Panc1 (cell line): ENCODE results near the gene UQCRQ. TPM values are rescaled to one million over a fixed set of nuclear protein-coding genes. Genes with fewer than 3 reads are reported as not detected.

Experiments used
- ATAC-seq: fragments of 200-7000 bp; cut with Tn5 transposase; 2 replicates; pipeline ENCODE4 v1.9.1; 2020; ENCODE audit warnings: mild to moderate bottlenecking, moderate library complexity
- BruUV-seq: library from RNA; stranded (reverse); fragments of 400-500 nt; replicated peaks from 2 replicates; lab custom pipeline; 2021; lab: Mats Ljungman, UMichigan
- CTCF ChIA-PET: fragments of 300-600 bp; sonication (Branson Sonifier 250); formaldehyde crosslinking; loops from one replicate; lab custom pipeline; 2022; ENCODE audit warnings: antibody characterized with exemption; lab: Charles Lee
- POLR2A ChIA-PET: fragments of 300-600 bp; sonication (Branson Sonifier 250); formaldehyde crosslinking; loops from one replicate; lab custom pipeline; 2022; ENCODE audit warnings: antibody characterized with exemption; lab: Charles Lee
- DNase-seq: peaks from one replicate; pipeline ENCODE4 v3.0.0-alpha.2; 2010; ENCODE audit warnings: low read depth, low spot score
- H3K27ac ChIP-seq: 2 replicates; pipeline ENCODE4 v1.5.1; 2011; ENCODE audit warnings: mild to moderate bottlenecking, low read length, inconsistent platforms
- H3K27me3 ChIP-seq: fragments of 200-500 bp; sonication (Bioruptor generic); 2 replicates; pipeline ENCODE4 v1.6.0; 2014; ENCODE audit warnings: low read length, inconsistent platforms; ENCODE audit not compliant: control insufficient read depth, insufficient read depth
- H3K36me3 ChIP-seq: fragments of 200-500 bp; sonication (Bioruptor generic); 2 replicates; pipeline ENCODE4 v1.5.1; 2014; ENCODE audit warnings: inconsistent platforms, mild to moderate bottlenecking, low read length, moderate library complexity; ENCODE audit not compliant: control insufficient read depth, insufficient read depth
- H3K4me1 ChIP-seq: 2 replicates; pipeline ENCODE4 v1.5.1; 2011; ENCODE audit warnings: inconsistent platforms, mild to moderate bottlenecking, low read length, moderate library complexity; ENCODE audit not compliant: control insufficient read depth, insufficient read depth
- H3K4me3 ChIP-seq, 2 experiments: 2 replicates each; pipeline ENCODE4 v1.5.1; 2011 to 2012; ENCODE audit warnings: low read depth in 2 of 2, low read length in 2 of 2, mild to moderate bottlenecking in 2 of 2, inconsistent platforms in 1 of 2, moderate library complexity in 1 of 2
- H3K9me3 ChIP-seq: fragments of 200-500 bp; sonication (Bioruptor generic); 2 replicates; pipeline ENCODE4 v1.5.1; 2014; ENCODE audit warnings: low read depth, mild to moderate bottlenecking, inconsistent platforms, low read length, moderate library complexity; ENCODE audit not compliant: control insufficient read depth, insufficient read depth
- CTCF ChIP-seq: fragments of 450-650 bp; IDR thresholded peaks from 2 replicates; pipeline ENCODE4 v1.5.1; 2017; ENCODE audit warnings: mild to moderate bottlenecking
- POLR2AphosphoS5 ChIP-seq: IDR thresholded peaks from 2 replicates; pipeline ENCODE4 v1.6.1; 2012; ENCODE audit warnings: mild to moderate bottlenecking, low read depth, low read length, moderate library complexity
- REST ChIP-seq, 2 experiments: IDR thresholded peaks; 2 replicates each; pipeline ENCODE4 v1.6.1; 2011 to 2012; ENCODE audit warnings: low read depth in 2 of 2, control low read depth in 1 of 2, low read length in 1 of 2, mild to moderate bottlenecking in 1 of 2, moderate library complexity in 1 of 2; ENCODE audit not compliant: insufficient read depth in 1 of 2
- SIN3A ChIP-seq: IDR thresholded peaks from 2 replicates; pipeline ENCODE4 v1.6.1; 2012; ENCODE audit warnings: low read depth, mild to moderate bottlenecking, low read length, moderate library complexity, borderline replicate concordance; ENCODE audit not compliant: insufficient read depth
- TCF7L2 ChIP-seq: IDR thresholded peaks from 2 replicates; pipeline ENCODE4 v1.6.1; 2011; ENCODE audit warnings: mild to moderate bottlenecking, low read depth, low read length, inconsistent platforms
- in situ Hi-C: cut with HindIII; loops from 2 replicates; pipeline ENCODE4 v1.10.0; 2016; ENCODE audit warnings: low sequenced_read_pairs, low pct_unique_long_range_greater_than_20kb
- intact Hi-C: fragments of 100-400 bp; cut with micrococcal nuclease; formaldehyde crosslinking; loops from one replicate; pipeline ENCODE4 v1.10.0; 2022; ENCODE audit not compliant: unreplicated experiment
- total RNA-seq: library from RNA; stranded (reverse); gene quantifications from one replicate; pipeline ENCODE4 v1.2.1, GENCODE V29; 2021; ENCODE audit not compliant: unreplicated experiment

UQCRQ gene
- total RNA-seq, 1 experiment from 2014 or later, result 475 TPM

- no peak for DNase-seq
- TF ChIP-seq SIN3A (no peak), TCF7L2 (no peak), REST (IDR thresholded peaks at IDR 0.05; ENCODE audit: insufficient read depth in 1 of 2, low read depth in 2 of 2, low read length in 1 of 2) (no peak), POLR2AphosphoS5 (no peak)
- intact Hi-C loops, result no loop called here
- CTCF ChIA-PET, result no interaction called here
- H3K9me3 ChIP-seq, result no peaks in the 10 kb centered on the region
- no peaks in the 10 kb centered on the region for H3K4me1 ChIP-seq
- no peaks in the 10 kb centered on the region for H3K36me3 ChIP-seq
- BruUV-seq, result no TSS peak
- in situ Hi-C loops, result no loop called here
- no peak for ATAC-seq
- no peaks in the 10 kb centered on the region for H3K27me3 ChIP-seq
- H3K4me3 ChIP-seq, result no peak overlapping the region
- H3K27ac ChIP-seq, result no peak overlapping the region
- POLR2A ChIA-PET, result no interaction called here
These were observed 18.2 kb upstream of the UQCRQ start for GRCh38 chr5:132848270-132848669.

GRCh38 chr5:132849347-132849746, 17.1 kb upstream of the UQCRQ start:
- TF ChIP-seq REST (IDR thresholded peaks at IDR 0.05; ENCODE audit: insufficient read depth in 1 of 2, low read depth in 2 of 2, low read length in 1 of 2) (no peak), SIN3A (no peak)
- ATAC-seq (no peak), DNase-seq (no peak)
- no TSS peak for BruUV-seq
- no peaks in the 10 kb centered on the region for H3K36me3 ChIP-seq
- POLR2A ChIA-PET, result interaction anchor here (0.6 kb wide), 1 partner anchor 17 kb away, joined by 4 read pairs; no protein-coding TSS in a partner anchor
- H3K4me3 ChIP-seq, result no peak overlapping the region
- no peak overlapping the region for H3K27ac ChIP-seq
- no peaks in the 10 kb centered on the region for H3K9me3 ChIP-seq
- in situ Hi-C loops (no loop called here), intact Hi-C loops (no loop called here)
- no peaks in the 10 kb centered on the region for H3K27me3 ChIP-seq
- no peaks in the 10 kb centered on the region for H3K4me1 ChIP-seq
- CTCF ChIA-PET, result interaction anchor here (0.6 kb wide), 1 partner anchor 180 kb away, joined by 3 read pairs; no protein-coding TSS in a partner anchor

GRCh38 chr5:132850066-132850465, 16.4 kb upstream of the UQCRQ start:
- no peak for TF ChIP-seq CTCF
- TF ChIP-seq SIN3A, result no peak
- no peak for TF ChIP-seq REST (IDR thresholded peaks at IDR 0.05; ENCODE audit: insufficient read depth in 1 of 2, low read depth in 2 of 2, low read length in 1 of 2)
- TF ChIP-seq TCF7L2, result no peak
- no peak for TF ChIP-seq POLR2AphosphoS5
- intact Hi-C loops, result no loop called here
- H3K27ac ChIP-seq, result no peak overlapping the region
- no peak overlapping the region for H3K4me3 ChIP-seq
- no peaks in the 10 kb centered on the region for H3K9me3 ChIP-seq
- ChIA-PET CTCF (no interaction called here), POLR2A (interaction anchor here (0.6 kb wide), 1 partner anchor 18 kb away, joined by 4 read pairs; no protein-coding TSS in a partner anchor)
- no peaks in the 10 kb centered on the region for H3K4me1 ChIP-seq
- no peaks in the 10 kb centered on the region for H3K27me3 ChIP-seq
- DNase-seq, result no peak
- ATAC-seq, result no peak
- BruUV-seq, result no TSS peak
- no peaks in the 10 kb centered on the region for H3K36me3 ChIP-seq
- in situ Hi-C loops, result no loop called here
